ENCODE measurements around the gene PVRIG.

DNA sequence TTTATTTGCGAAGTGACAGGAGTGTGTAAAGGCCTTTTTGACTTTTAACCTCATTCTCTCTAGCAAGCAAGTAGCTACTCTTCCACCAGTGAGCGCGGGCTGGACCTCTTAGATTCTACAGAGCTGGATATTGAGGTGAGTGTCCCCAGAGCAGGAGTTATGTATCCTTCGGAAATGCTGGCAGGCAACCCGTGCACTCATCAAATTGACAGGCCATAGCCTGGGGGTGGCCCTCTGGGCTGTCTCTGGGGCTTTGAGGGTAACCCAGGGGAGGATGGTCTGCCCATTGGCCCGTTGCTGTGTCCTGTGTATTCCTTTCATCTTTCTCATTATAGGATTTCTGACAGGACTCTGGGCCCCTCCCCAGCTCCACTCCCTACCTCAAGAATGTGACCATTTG, 6.1 kb upstream of the PVRIG start:
- TF ChIP-seq, protein P1, sequence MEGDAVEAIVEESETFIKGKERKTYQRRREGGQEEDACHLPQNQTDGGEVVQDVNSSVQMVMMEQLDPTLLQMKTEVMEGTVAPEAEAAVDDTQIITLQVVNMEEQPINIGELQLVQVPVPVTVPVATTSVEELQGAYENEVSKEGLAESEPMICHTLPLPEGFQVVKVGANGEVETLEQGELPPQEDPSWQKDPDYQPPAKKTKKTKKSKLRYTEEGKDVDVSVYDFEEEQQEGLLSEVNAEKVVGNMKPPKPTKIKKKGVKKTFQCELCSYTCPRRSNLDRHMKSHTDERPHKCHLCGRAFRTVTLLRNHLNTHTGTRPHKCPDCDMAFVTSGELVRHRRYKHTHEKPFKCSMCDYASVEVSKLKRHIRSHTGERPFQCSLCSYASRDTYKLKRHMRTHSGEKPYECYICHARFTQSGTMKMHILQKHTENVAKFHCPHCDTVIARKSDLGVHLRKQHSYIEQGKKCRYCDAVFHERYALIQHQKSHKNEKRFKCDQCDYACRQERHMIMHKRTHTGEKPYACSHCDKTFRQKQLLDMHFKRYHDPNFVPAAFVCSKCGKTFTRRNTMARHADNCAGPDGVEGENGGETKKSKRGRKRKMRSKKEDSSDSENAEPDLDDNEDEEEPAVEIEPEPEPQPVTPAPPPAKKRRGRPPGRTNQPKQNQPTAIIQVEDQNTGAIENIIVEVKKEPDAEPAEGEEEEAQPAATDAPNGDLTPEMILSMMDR (IDR thresholded peaks at IDR 0.05) = no peak
- TF ChIP-seq POLR2A (IDR thresholded peaks at IDR 0.05) = no peak

Data from prostate gland (tissue), 2 donors.